HepG2 (cell line): ENCODE measurements around the gene KEL. TPM values are rescaled to one million over a fixed set of nuclear protein-coding genes. Genes with fewer than 3 reads are reported as not detected.

ENCODE experiments used
- ATAC-seq: fragments of 200-7000 bp; cut with Tn5 transposase; 3 replicates; pipeline ENCODE4 v1.9.1; 2020; ENCODE audit warnings: mild to moderate bottlenecking, moderate library complexity
- BruUV-seq: library from RNA; stranded (reverse); fragments of 400-500 nt; replicated peaks from 2 replicates; lab custom pipeline; 2021; lab: Mats Ljungman, UMichigan
- CTCF ChIA-PET: fragments of 300-600 bp; formaldehyde crosslinking; extraction: SDS; loops from one replicate; lab custom pipeline; 2021; ENCODE audit warnings: low total read pairs, inconsistent platforms, low intra/inter-chr PET ratio; lab: Yijun Ruan, JAX
- POLR2A ChIA-PET: fragments of 350-600 bp; sonication (Branson Sonifier 250); formaldehyde crosslinking; loops from one replicate; lab custom pipeline; 2020; ENCODE audit warnings: antibody characterized with exemption, inconsistent platforms; lab: Yijun Ruan, JAX
- DNase-seq: peaks from one replicate; pipeline ENCODE4 v3.0.0-alpha.2; 2015; ENCODE audit warnings: low spot score
- FAIRE-seq: peaks from 3 replicates; lab custom pipeline; 2011; peaks lifted over from hg19 to GRCh38; lab: Jason Lieb, UNC
- H2AFZ ChIP-seq: one replicate; pipeline ENCODE4 v1.6.1; 2011; ENCODE audit warnings: low read length, inconsistent platforms
- H3K27ac ChIP-seq: fragments of 300-600 bp; 3 replicates; pipeline ENCODE4 v1.8.0; 2011; ENCODE audit warnings: mixed run types, mild to moderate bottlenecking, mixed read lengths, low read length, inconsistent platforms; ENCODE audit not compliant: insufficient read depth; ENCODE audit errors: extremely low read length
- H3K27me3 ChIP-seq, 2 experiments: fragments of 200-600 bp in 1 of 2; 2 replicates in 1 of 2; 3 replicates in 1 of 2; pipeline versions ENCODE4 v1.6.0 to v1.8.0; 2011; ENCODE audit warnings: low read length in 2 of 2, mild to moderate bottlenecking in 2 of 2, moderate library complexity in 2 of 2, inconsistent platforms in 1 of 2; ENCODE audit not compliant: insufficient read depth in 2 of 2, control insufficient read depth in 1 of 2
- H3K36me3 ChIP-seq, 2 experiments: fragments of 200-600 bp in 1 of 2; replicated peaks in 1 of 2; 2 replicates in 1 of 2; 3 replicates in 1 of 2; pipeline versions ENCODE4 v1.5.1 to v1.8.0; 2011; ENCODE audit warnings: low read length in 2 of 2, inconsistent platforms in 1 of 2; ENCODE audit not compliant: insufficient read depth in 2 of 2, control insufficient read depth in 1 of 2
- H3K4me1 ChIP-seq: 2 replicates; pipeline ENCODE4 v1.5.1; 2012; ENCODE audit warnings: low read length, inconsistent platforms; ENCODE audit not compliant: insufficient read depth
- H3K4me2 ChIP-seq: 2 replicates; pipeline ENCODE4 v1.6.0; 2011; ENCODE audit warnings: low read depth, low read length, inconsistent platforms
- H3K4me3 ChIP-seq, 3 experiments: fragments of 200-600 bp in 1 of 3; sonication (generic), shearing (Covaris generic) in 1 of 3; replicated peaks in 1 of 3; 2 replicates each; pipeline ENCODE4 v1.5.1; 2011 to 2016; ENCODE audit warnings: low read length in 3 of 3, inconsistent platforms in 2 of 3, low read depth in 2 of 3, mild to moderate bottlenecking in 2 of 3, control low read depth in 1 of 3, mixed read lengths in 1 of 3; ENCODE audit not compliant: insufficient read depth in 1 of 3
- H3K79me2 ChIP-seq: one replicate; pipeline ENCODE4 v1.6.1; 2011; ENCODE audit warnings: low read length, inconsistent platforms; ENCODE audit not compliant: insufficient read depth
- H3K9ac ChIP-seq: 2 replicates; pipeline ENCODE4 v1.6.0; 2011; ENCODE audit warnings: mild to moderate bottlenecking, low read depth, low read length, inconsistent platforms; ENCODE audit not compliant: insufficient read depth
- H3K9me3 ChIP-seq: 2 replicates; pipeline ENCODE4 v1.5.1; 2012; ENCODE audit warnings: mild to moderate bottlenecking, low read length
- H4K20me1 ChIP-seq: 2 replicates; pipeline ENCODE4 v1.6.0; 2011; ENCODE audit warnings: inconsistent platforms, mild to moderate bottlenecking, low read length, moderate library complexity; ENCODE audit not compliant: insufficient read depth
- CERS6 ChIP-seq: sonication (generic); formaldehyde crosslinking; IDR thresholded peaks from 2 replicates; pipeline ENCODE4 v1.5.0; 2020; ENCODE audit warnings: missing genetic modification reagents
- FOXC1 ChIP-seq: sonication (generic); formaldehyde crosslinking; IDR thresholded peaks from 2 replicates; pipeline ENCODE4 v1.8.0; 2022; ENCODE audit warnings: mild to moderate bottlenecking, missing genetic modification reagents, borderline replicate concordance
- HHEX ChIP-seq: IDR thresholded peaks from 2 replicates; pipeline ENCODE4 v1.6.1; 2016; ENCODE audit warnings: control low read depth
- NFE2 ChIP-seq: sonication (generic); formaldehyde crosslinking; IDR thresholded peaks from 2 replicates; pipeline ENCODE4 v1.4.0; 2020; ENCODE audit warnings: missing genetic modification reagents
- TSC22D2 ChIP-seq: sonication (generic); formaldehyde crosslinking; IDR thresholded peaks from 2 replicates; pipeline ENCODE4 v1.5.1; 2020; ENCODE audit warnings: missing genetic modification reagents, mild to moderate bottlenecking, borderline replicate concordance
- ZBTB3 ChIP-seq: sonication (generic); formaldehyde crosslinking; IDR thresholded peaks from 2 replicates; pipeline ENCODE4 v1.4.0; 2020; ENCODE audit warnings: low read depth, mild to moderate bottlenecking, moderate library complexity, missing genetic modification reagents, borderline replicate concordance
- ZNF264 ChIP-seq: sonication (generic); formaldehyde crosslinking; IDR thresholded peaks from 2 replicates; pipeline ENCODE4 v1.4.0; 2020; ENCODE audit warnings: missing genetic modification reagents
- ZNF333 ChIP-seq: sonication (generic); formaldehyde crosslinking; IDR thresholded peaks from 2 replicates; pipeline ENCODE4 v1.4.0; 2020; ENCODE audit warnings: mild to moderate bottlenecking, missing genetic modification reagents, borderline replicate concordance
- ZNF773 ChIP-seq: sonication (generic); formaldehyde crosslinking; IDR thresholded peaks from 2 replicates; pipeline ENCODE4 v1.4.0; 2020; ENCODE audit warnings: missing genetic modification reagents, borderline replicate concordance
- WGBS: methylation state at CpG from one replicate; pipeline ENCODE4 v1.1.6; 2017; ENCODE audit warnings: low lambda C conversion rate; 5-methylcytosine and 5-hydroxymethylcytosine counted together
- in situ Hi-C: cut with HindIII; loops from 2 replicates; pipeline ENCODE4 v1.10.0; 2017; ENCODE audit warnings: low pct_unique_long_range_greater_than_20kb; ENCODE audit not compliant: extremely low pct_ligation_motif_present
- intact Hi-C: fragments of 100-400 bp; cut with micrococcal nuclease; formaldehyde crosslinking; loops from one replicate; pipeline ENCODE4 v1.10.0; 2022; ENCODE audit not compliant: unreplicated experiment
- polyA plus RNA-seq, 8 experiments: library from polyadenylated mRNA; depleted of rRNA in 3 of 8; stranded (reverse) in 7 of 8; unstranded in 1 of 8; fragments of >200 nt; fragmentation: Illumina TruSeq in 4 of 8; extraction: Trizol in 4 of 8; gene quantifications; 2 replicates each; pipeline versions ENCODE4 v1.2.1 to v1.2.3, GENCODE V29; 2011 to 2016; ENCODE audit warnings: low read depth in 4 of 8, missing spikeins in 1 of 8, mixed read lengths in 1 of 8; ENCODE audit not compliant: insufficient read depth in 1 of 8
- total RNA-seq, 5 experiments: library from RNA; depleted of rRNA; stranded (reverse); fragments of >200 nt; fragmentation: Illumina TruSeq; extraction: Trizol; gene quantifications; 2 replicates each; pipeline ENCODE4 v1.2.3, GENCODE V29; 2016; ENCODE audit warnings: low read depth in 1 of 5
- TF ChIP-seq, protein P1 (sequence below): sonication (generic); formaldehyde crosslinking; IDR thresholded peaks from 2 replicates; pipeline ENCODE4 v1.4.0; 2020; ENCODE audit warnings: missing genetic modification reagents

The KEL gene
- total and polyA plus RNA-seq, 2 of the 13 experiments (the other 11 are each of a cell fraction or from before 2014, with no cell fraction given), result 0.03 TPM; not detected in 1

DNA sequence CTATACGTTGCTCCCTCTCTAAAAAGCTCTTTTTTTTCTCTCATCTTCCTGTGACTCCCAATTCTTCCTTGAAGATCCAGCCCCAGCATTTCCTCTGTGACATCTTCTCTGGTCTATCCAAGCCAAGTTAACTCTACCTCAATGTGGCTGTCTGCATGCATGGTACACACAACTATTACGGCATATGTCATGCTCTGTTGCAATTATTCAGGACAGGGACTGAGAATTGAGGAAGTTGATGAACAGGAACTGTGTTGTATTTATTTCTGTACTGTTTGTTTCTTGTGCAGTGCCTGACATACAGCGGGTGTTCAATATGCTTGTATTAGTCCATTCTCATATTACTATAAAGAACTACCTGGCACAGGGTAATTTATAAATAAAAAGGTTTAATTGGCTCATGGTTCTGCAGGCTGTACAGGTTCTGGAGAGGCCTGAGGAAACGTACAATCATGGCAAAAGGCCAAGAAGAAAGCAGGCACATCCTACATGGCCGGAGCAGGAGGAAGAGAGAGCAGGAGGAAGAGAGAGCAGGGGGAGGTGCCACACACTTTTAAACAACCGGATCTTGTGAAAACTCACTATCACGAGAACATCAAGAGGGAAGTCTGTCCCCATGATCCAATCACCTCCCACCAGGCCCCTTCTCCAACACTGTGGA, 34.9 kb downstream of the KEL start (continued):
- TF ChIP-seq, protein P1, sequence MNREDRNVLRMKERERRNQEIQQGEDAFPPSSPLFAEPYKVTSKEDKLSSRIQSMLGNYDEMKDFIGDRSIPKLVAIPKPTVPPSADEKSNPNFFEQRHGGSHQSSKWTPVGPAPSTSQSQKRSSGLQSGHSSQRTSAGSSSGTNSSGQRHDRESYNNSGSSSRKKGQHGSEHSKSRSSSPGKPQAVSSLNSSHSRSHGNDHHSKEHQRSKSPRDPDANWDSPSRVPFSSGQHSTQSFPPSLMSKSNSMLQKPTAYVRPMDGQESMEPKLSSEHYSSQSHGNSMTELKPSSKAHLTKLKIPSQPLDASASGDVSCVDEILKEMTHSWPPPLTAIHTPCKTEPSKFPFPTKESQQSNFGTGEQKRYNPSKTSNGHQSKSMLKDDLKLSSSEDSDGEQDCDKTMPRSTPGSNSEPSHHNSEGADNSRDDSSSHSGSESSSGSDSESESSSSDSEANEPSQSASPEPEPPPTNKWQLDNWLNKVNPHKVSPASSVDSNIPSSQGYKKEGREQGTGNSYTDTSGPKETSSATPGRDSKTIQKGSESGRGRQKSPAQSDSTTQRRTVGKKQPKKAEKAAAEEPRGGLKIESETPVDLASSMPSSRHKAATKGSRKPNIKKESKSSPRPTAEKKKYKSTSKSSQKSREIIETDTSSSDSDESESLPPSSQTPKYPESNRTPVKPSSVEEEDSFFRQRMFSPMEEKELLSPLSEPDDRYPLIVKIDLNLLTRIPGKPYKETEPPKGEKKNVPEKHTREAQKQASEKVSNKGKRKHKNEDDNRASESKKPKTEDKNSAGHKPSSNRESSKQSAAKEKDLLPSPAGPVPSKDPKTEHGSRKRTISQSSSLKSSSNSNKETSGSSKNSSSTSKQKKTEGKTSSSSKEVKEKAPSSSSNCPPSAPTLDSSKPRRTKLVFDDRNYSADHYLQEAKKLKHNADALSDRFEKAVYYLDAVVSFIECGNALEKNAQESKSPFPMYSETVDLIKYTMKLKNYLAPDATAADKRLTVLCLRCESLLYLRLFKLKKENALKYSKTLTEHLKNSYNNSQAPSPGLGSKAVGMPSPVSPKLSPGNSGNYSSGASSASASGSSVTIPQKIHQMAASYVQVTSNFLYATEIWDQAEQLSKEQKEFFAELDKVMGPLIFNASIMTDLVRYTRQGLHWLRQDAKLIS (CRISPR knock-in tag), result no peak
- TF ChIP-seq ZNF264 (CRISPR knock-in tag) (no peak), FOXC1 (no peak), CERS6 (no peak), TSC22D2 (CRISPR knock-in tag) (no peak), ZNF333 (CRISPR knock-in tag) (no peak)
- TF ChIP-seq, all 625 proteins: peak for 0

DNA sequence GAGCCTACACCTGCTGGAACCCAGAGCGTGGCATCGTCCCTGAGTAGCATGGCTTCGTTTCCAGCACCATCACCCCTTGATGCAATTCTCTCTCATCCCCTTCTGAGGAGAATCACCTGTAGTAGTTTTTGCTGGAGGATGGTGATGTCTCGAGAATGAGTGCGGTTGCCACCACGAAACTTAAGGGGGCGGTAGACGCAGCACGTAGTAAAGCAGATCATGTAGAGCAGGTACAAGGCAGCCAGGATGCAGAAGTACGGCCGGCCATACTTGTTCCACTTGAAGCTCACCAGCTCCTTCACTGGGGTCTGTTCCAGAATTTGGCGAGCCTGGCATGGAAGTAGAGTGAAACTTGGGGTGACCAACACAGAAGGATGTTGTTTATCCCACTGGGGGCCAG, 36.8 kb downstream of the KEL start:
- intact Hi-C loops (no loop called here), in situ Hi-C loops (no loop called here)
- no peak overlapping the region for H3K4me2 ChIP-seq
- no peaks in the 10 kb centered on the region for H3K79me2 ChIP-seq
- TF ChIP-seq ZBTB3 (CRISPR knock-in tag), result no peak
- no peak for TF ChIP-seq ZNF773 (CRISPR knock-in tag)
- TF ChIP-seq HHEX (CRISPR knock-in tag), result no peak
- no peak for TF ChIP-seq NFE2
- ATAC-seq (no peak; the same call in 2 of the 3 replicates), FAIRE-seq (no peak), DNase-seq (no peak)
- ChIA-PET CTCF (no interaction called here), POLR2A (no interaction called here)
- H3K4me3 ChIP-seq, result no peak overlapping the region
- H4K20me1 ChIP-seq, result no peaks in the 10 kb centered on the region
- no peak overlapping the region for H3K9ac ChIP-seq
- no peak overlapping the region for H3K27ac ChIP-seq
- no peak overlapping the region for H2AFZ ChIP-seq
- WGBS, result 25% methylated on average over 11 of the region's 12 CpGs
- no peaks in the 10 kb centered on the region for H3K36me3 ChIP-seq
- no TSS peak for BruUV-seq
- H3K9me3 ChIP-seq, result no peaks in the 10 kb centered on the region
- H3K4me1 ChIP-seq, result no peaks in the 10 kb centered on the region
- no peaks in the 10 kb centered on the region for H3K27me3 ChIP-seq
